GM18873 (cell line): ENCODE data around the gene SAT1.

Experiments used
- ATAC-seq: cut with Tn5 transposase; IDR thresholded peaks from one replicate; pipeline ENCODE4 v1.9.1; 2021; ENCODE audit warnings: mild to moderate bottlenecking, moderate library complexity, moderate number of reproducible peaks; ENCODE audit not compliant: unreplicated experiment, low FRiP score

The SAT1 gene

DNA sequence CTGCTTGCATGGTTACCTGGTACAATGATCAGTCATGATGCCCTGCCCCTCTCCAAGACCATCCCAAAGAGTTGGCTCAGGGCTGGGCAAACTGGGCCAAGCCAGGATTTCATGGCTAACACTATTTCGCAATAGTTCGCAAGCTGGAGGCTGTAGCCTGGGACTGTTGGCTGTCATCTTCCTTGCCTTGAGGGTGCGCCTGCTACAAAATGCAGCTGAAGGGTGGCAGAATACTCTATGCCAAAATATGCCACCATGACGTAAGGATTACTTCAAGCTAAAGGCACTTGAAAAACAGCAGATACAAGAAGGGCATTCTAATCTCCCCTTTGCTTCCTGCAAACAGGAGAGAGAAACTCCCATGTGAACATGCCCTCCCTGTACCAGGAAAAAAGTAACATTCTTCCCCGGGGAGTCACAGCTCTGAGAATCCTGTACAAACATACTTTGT lies 21.0 kb downstream of the SAT1 start:
- ATAC-seq: no peak

DNA sequence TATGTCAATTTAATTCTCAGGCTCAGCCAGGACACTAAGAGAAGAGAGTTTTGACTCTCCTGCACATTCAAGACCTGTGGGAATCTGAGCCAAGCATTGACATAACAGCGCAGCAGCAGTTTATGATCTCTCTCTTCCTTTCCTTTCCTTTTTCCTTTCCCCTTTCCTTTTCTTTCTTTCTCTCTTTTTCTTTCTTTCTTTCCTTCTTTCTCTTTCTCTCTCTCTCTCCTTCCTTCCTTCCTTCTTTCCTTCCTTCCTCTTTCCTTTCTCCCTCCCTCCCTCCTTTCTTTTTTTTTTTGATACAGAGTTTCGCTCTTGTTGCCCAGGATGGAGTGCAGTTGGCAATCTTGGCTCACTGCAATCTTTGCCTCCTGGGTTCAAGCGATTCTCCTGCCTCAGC lies 21.6 kb downstream of the SAT1 start:
- no peak for ATAC-seq

DNA sequence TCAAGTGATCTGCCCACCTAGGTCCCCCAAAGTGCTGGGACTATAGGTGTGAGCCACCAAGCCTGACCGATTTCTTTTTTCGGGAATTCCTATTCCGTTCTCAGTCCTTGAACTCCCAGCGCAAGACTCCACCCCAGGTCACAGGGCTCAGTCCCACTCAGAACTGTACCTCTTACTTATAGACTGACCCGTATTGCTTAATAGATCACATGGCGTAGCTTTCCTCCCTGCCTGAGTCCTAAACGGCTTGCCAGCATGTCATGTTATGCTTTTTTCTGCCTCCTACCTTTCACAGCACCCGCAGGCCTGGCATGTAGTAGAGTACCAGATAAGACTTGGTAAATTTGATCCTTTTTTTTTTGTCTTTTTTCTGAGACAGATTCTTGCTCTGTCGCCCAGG lies 22.4 kb downstream of the SAT1 start:
- no peak for ATAC-seq

- no peak for ATAC-seq
Observed at GRCh38 chrX:23810279-23810678, 27.3 kb downstream of the SAT1 start.

- no peak for ATAC-seq
Observed at GRCh38 chrX:23811108-23811651, 28.2 kb downstream of the SAT1 start.

GRCh38 chrX:23811656-23812055 lies 28.7 kb downstream of the SAT1 start:
- no peak for ATAC-seq

- no peak for ATAC-seq
Observed at GRCh38 chrX:23813808-23814207, 30.8 kb downstream of the SAT1 start.

DNA sequence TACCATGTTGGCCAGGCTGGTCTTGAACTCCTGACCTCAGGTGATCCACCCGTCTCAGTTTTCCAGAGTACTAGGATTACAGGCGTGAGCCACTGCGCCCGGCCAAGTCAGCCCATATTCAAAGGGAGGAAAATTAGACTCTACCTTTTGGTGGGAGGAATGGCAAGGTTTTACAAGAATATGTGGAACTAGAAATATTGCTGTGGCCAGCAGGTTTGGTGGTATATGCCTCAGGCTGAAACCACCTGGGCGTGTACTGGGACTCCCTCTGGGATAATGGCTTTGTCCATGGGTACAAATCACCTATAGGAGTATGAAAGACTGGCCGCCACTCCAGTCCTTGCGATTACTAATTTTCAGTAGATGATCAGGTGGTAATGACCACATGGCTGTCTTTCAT lies 32.4 kb downstream of the SAT1 start:
- ATAC-seq: no peak

GRCh38 chrX:23816179-23816578 lies 33.2 kb downstream of the SAT1 start:
- no peak for ATAC-seq

DNA sequence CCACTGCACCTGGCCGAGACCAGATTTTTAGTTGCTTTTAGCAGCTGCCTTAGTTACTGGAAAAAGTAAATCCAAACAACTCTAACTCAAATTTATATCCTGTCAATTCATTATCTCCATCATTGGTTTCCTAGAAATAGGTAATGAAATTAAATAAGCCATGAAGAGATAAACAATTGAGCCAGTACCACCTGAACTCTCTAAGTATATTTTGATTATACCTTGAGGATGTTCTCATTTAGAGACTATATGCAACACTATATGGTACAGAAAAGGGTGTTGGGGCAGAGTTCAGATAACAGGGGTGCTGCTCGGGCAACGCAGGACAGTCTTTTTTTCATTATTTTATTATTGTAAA lies 35.0 kb downstream of the SAT1 start:
- no peak for ATAC-seq

GRCh38 chrX:23819385-23820234 lies 36.6 kb downstream of the SAT1 start:
- no peak for ATAC-seq

GRCh38 chrX:23820235-23820782 lies 37.3 kb downstream of the SAT1 start:
- ATAC-seq: no peak

DNA sequence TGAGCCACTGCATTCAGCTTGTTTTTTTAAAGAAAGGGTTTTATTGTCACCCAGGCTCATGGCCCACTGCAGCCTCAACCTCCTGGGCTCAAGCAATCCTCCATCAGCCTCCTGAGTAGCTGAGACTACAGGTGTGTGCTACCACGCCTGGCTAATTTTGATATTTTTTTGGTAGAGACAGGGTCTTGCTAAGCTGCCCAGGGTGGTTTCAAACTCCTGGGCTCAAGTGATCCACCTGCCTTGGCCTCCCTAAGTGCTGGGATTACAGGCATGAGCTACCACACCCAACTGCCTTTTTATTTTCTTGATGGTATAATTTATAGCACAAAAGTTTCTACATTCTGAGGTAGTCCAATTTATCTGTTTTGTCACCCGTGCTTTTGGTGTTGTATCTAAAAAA lies 38.9 kb downstream of the SAT1 start:
- no peak for ATAC-seq

- no peak for ATAC-seq
Observed at GRCh38 chrX:23822397-23822796, 39.4 kb downstream of the SAT1 start.

GRCh38 chrX:23822841-23823240 lies 39.9 kb downstream of the SAT1 start:
- ATAC-seq: no peak

GRCh38 chrX:23825675-23826074 lies 42.7 kb downstream of the SAT1 start:
- no peak for ATAC-seq

GRCh38 chrX:23826216-23826615 lies 43.2 kb downstream of the SAT1 start:
- ATAC-seq: no peak

- no peak for ATAC-seq
Observed at GRCh38 chrX:23826653-23827052, 43.7 kb downstream of the SAT1 start.

GRCh38 chrX:23828881-23829280 lies 45.9 kb downstream of the SAT1 start:
- no peak for ATAC-seq

- no peak for ATAC-seq
Observed at GRCh38 chrX:23832721-23833120, 49.7 kb downstream of the SAT1 start.
